GM12878 (cell line): ENCODE measurements around the gene ELP2. TPM values are rescaled to one million over a fixed set of nuclear protein-coding genes. Genes with fewer than 3 reads are reported as not detected.

Experiments used
- ATAC-seq: fragments of 200-7000 bp; cut with Tn5 transposase; 3 replicates; pipeline ENCODE4 v1.9.1; 2020; ENCODE audit warnings: mild to moderate bottlenecking, moderate library complexity
- BruUV-seq: library from RNA; stranded (reverse); fragments of 400-500 nt; replicated peaks from 2 replicates; lab custom pipeline; 2021; lab: Mats Ljungman, UMichigan
- CTCF ChIA-PET: fragments of 300-600 bp; sonication (Branson Sonifier 250); formaldehyde crosslinking; extraction: SDS; loops from one replicate; lab custom pipeline; 2021; ENCODE audit warnings: inconsistent platforms; lab: Yijun Ruan, JAX
- POLR2A ChIA-PET: fragments of 350-600 bp; formaldehyde crosslinking; extraction: SDS; loops from one replicate; lab custom pipeline; 2021; ENCODE audit warnings: inconsistent platforms; lab: Charles Lee
- RAD21 ChIA-PET: fragments of 300-600 bp; sonication (Branson Sonifier 250); formaldehyde crosslinking; loops from one replicate; lab custom pipeline; 2023; ENCODE audit warnings: antibody characterized with exemption; ENCODE audit not compliant: unreplicated experiment; lab: Charles Lee
- SMC1A ChIA-PET: fragments of 300-600 bp; sonication (Branson Sonifier 250); formaldehyde crosslinking; loops from one replicate; lab custom pipeline; 2023; ENCODE audit not compliant: unreplicated experiment, uncharacterized antibody; lab: Charles Lee
- DNase-seq: peaks from one replicate; pipeline ENCODE4 v3.0.0-alpha.2; 2011; ENCODE audit warnings: low read depth, low spot score
- FAIRE-seq: peaks from 3 replicates; lab custom pipeline; 2011; peaks lifted over from hg19 to GRCh38; lab: Jason Lieb, UNC
- H2AFZ ChIP-seq: 2 replicates; pipeline ENCODE4 v1.6.0; 2011; ENCODE audit warnings: low read depth, low read length, control low read depth; ENCODE audit not compliant: control insufficient read depth
- H3K27ac ChIP-seq: 2 replicates; pipeline ENCODE4 v1.5.1; 2011; ENCODE audit warnings: control low read depth; ENCODE audit not compliant: control insufficient read depth, insufficient read depth
- H3K27me3 ChIP-seq, 2 experiments: replicated peaks in 1 of 2; 2 replicates each; pipeline versions ENCODE4 v1.6.0 to v1.6.1; 2011; ENCODE audit warnings: low read length in 1 of 2; ENCODE audit not compliant: control insufficient read depth in 2 of 2, insufficient read depth in 2 of 2
- H3K36me3 ChIP-seq, 2 experiments: 2 replicates each; pipeline ENCODE4 v1.5.1; 2011; ENCODE audit warnings: low read length in 1 of 2; ENCODE audit not compliant: control insufficient read depth in 2 of 2, insufficient read depth in 2 of 2
- H3K4me1 ChIP-seq: 2 replicates; pipeline ENCODE4 v1.6.1; 2011; ENCODE audit warnings: mild to moderate bottlenecking, low read length, moderate library complexity, mixed read lengths; ENCODE audit not compliant: control insufficient read depth, insufficient read depth
- H3K4me2 ChIP-seq: 2 replicates; pipeline ENCODE4 v1.6.0; 2011; ENCODE audit warnings: control low read depth; ENCODE audit not compliant: control insufficient read depth, insufficient read depth
- H3K4me3 ChIP-seq: fragments of 200-600 bp; sonication (generic); 2 replicates; pipeline ENCODE4 v1.5.1; 2016
- H3K79me2 ChIP-seq: 2 replicates; pipeline ENCODE4 v1.6.0; 2011; ENCODE audit warnings: low read length; ENCODE audit not compliant: control insufficient read depth, insufficient read depth
- H3K9ac ChIP-seq: 2 replicates; pipeline ENCODE4 v1.8.0; 2011; ENCODE audit warnings: low read length, control low read depth, mixed read lengths; ENCODE audit not compliant: control insufficient read depth, insufficient read depth
- H3K9me3 ChIP-seq: replicated peaks from 3 replicates; pipeline ENCODE4 v1.5.1; 2011; ENCODE audit warnings: mild to moderate bottlenecking, low read length; ENCODE audit not compliant: control insufficient read depth, insufficient read depth
- H4K20me1 ChIP-seq: 2 replicates; pipeline ENCODE4 v1.6.0; 2011; ENCODE audit not compliant: control insufficient read depth, insufficient read depth
- ATF2 ChIP-seq: IDR thresholded peaks from 2 replicates; pipeline ENCODE4 v1.6.1; 2012; ENCODE audit warnings: low read length, inconsistent platforms
- BHLHE40 ChIP-seq, 2 experiments: fragments of 450-650 bp in 1 of 2; IDR thresholded peaks; 2 replicates each; pipeline ENCODE4 v1.6.1; 2011 to 2017; ENCODE audit warnings: low read depth in 2 of 2, borderline replicate concordance in 1 of 2, improper control_type of control experiment in 1 of 2, low read length in 1 of 2, mild to moderate bottlenecking in 1 of 2
- CHD4 ChIP-seq: fragments of 200-600 bp; sonication (generic); IDR thresholded peaks from 2 replicates; pipeline ENCODE4 v1.6.1; 2016; ENCODE audit warnings: mild to moderate bottlenecking
- FOS ChIP-seq: IDR thresholded peaks from 3 replicates; pipeline ENCODE4 v1.6.1; 2011; ENCODE audit warnings: borderline replicate concordance; ENCODE audit not compliant: insufficient read length; ENCODE audit errors: extremely low read depth
- MEF2A ChIP-seq: IDR thresholded peaks from 2 replicates; pipeline ENCODE4 v1.6.1; 2011; ENCODE audit warnings: low read depth, mild to moderate bottlenecking, low read length, moderate library complexity; ENCODE audit not compliant: insufficient read depth
- NFIC ChIP-seq: IDR thresholded peaks from 2 replicates; pipeline ENCODE4 v1.6.1; 2012; ENCODE audit warnings: low read depth, mild to moderate bottlenecking, inconsistent platforms, low read length, moderate library complexity
- NR2C2 ChIP-seq: IDR thresholded peaks from 2 replicates; pipeline ENCODE4 v1.6.1; 2011; ENCODE audit warnings: borderline replicate concordance, low read depth; ENCODE audit not compliant: control insufficient read depth, insufficient read length
- PAX5 ChIP-seq: IDR thresholded peaks from 2 replicates; pipeline ENCODE4 v1.6.1; 2011; ENCODE audit warnings: low read depth, low read length, borderline replicate concordance
- POLR2A ChIP-seq: IDR thresholded peaks from 2 replicates; pipeline ENCODE4 v1.6.1; 2011; ENCODE audit warnings: low read depth, mild to moderate bottlenecking, low read length
- STAT3 ChIP-seq: IDR thresholded peaks from 2 replicates; pipeline ENCODE4 v1.6.1; 2011; ENCODE audit warnings: low read depth, low read length, improper control_type of control experiment
- USF1 ChIP-seq: IDR thresholded peaks from 2 replicates; pipeline ENCODE4 v1.6.1; 2011; ENCODE audit warnings: borderline replicate concordance, low read depth, mild to moderate bottlenecking, moderate library complexity, mixed read lengths, low read length; ENCODE audit not compliant: insufficient read depth; ENCODE audit errors: extremely low read length
- YY1 ChIP-seq: IDR thresholded peaks from 2 replicates; pipeline ENCODE4 v1.6.1; 2011; ENCODE audit warnings: low read depth, mild to moderate bottlenecking, low read length
- ZNF207 ChIP-seq: fragments of 450-650 bp; IDR thresholded peaks from 2 replicates; pipeline ENCODE4 v1.6.1; 2014; ENCODE audit warnings: antibody characterized with exemption, mild to moderate bottlenecking, borderline replicate concordance
- ZNF274 ChIP-seq: IDR thresholded peaks from one replicate; pipeline ENCODE4 v1.8.0; 2011; ENCODE audit not compliant: insufficient read length, insufficient read depth
- ZNF592 ChIP-seq: fragments of 450-650 bp; IDR thresholded peaks from 2 replicates; pipeline ENCODE4 v1.6.1; 2017; ENCODE audit warnings: mild to moderate bottlenecking, moderate library complexity
- WGBS: methylation state at CpG from one replicate; pipeline ENCODE4 v1.1.6; 2016; ENCODE audit warnings: low lambda C conversion rate; ENCODE audit not compliant: insufficient replicate concordance, insufficient coverage; ENCODE audit errors: missing lambda C conversion rate; 5-methylcytosine and 5-hydroxymethylcytosine counted together
- in situ Hi-C: fragments of 300-500 bp; cut with MboI; formaldehyde crosslinking; loops from 9 replicates; pipeline ENCODE4 v1.14.3; 2018; ENCODE audit warnings: mixed read lengths
- intact Hi-C: fragments of 100-400 bp; cut with micrococcal nuclease; formaldehyde crosslinking; loops from one replicate; pipeline ENCODE4 v1.14.2; 2022; ENCODE audit not compliant: unreplicated experiment
- polyA plus RNA-seq, 11 experiments: library from polyadenylated mRNA; depleted of rRNA in 4 of 11; unstranded in 6 of 11; stranded (reverse) in 5 of 11; fragments of >200 nt; fragmentation: Nextera tagmentation in 4 of 11; fragmentation: Illumina TruSeq in 1 of 11; extraction: Ambion mirVana in 4 of 11; extraction: Trizol in 1 of 11; gene quantifications; 1 replicate in 1 of 11; 2 replicates in 10 of 11; pipeline versions ENCODE4 v1.2.1 to v1.2.3, GENCODE V29; 2011 to 2016; ENCODE audit warnings: inconsistent platforms in 2 of 11, missing spikeins in 2 of 11, low read depth in 1 of 11
- total RNA-seq, 4 experiments: library from RNA; depleted of rRNA in 3 of 4; stranded (reverse); fragments of >200 nt in 3 of 4; fragmentation: Illumina TruSeq in 1 of 4; extraction: Trizol in 1 of 4; gene quantifications; 2 replicates each; pipeline versions ENCODE4 v1.2.1 to v1.2.3, GENCODE V29; 2013 to 2021

ELP2 gene
- total and polyA plus RNA-seq, 10 of the 15 experiments (the other 5 are each of a cell fraction or from before 2014, with no cell fraction given), result 56.9 to 134 (median 88.5) TPM

GRCh38 chr18:36211612-36212065 lies 81.9 kb downstream of the ELP2 start:
- TF ChIP-seq BHLHE40 (IDR thresholded peaks at IDR 0.05; ENCODE audit: borderline replicate concordance in 1 of 2, low read depth in 2 of 2, low read length in 1 of 2) (no peak), ATF2 (no peak), ZNF207 (no peak), POLR2A (no peak), NR2C2 (no peak), YY1 (no peak), NFIC (no peak), FOS (no peak), STAT3 (no peak), USF1 (no peak), MEF2A (no peak), ZNF592 (no peak), CHD4 (no peak), ZNF274 (no peak), PAX5 (no peak)
- no peaks in the 10 kb centered on the region for H3K36me3 ChIP-seq
- no peaks in the 10 kb centered on the region; the same call in none of the 2 replicates for H3K4me1 ChIP-seq
- H3K4me3 ChIP-seq, result no peak overlapping the region
- no peak overlapping the region for H3K4me2 ChIP-seq
- in situ Hi-C loops (no loop called here), intact Hi-C loops (no loop called here)
- ChIA-PET RAD21 (no interaction called here), SMC1A (interaction anchor here (0.6 to 1.5 kb wide), 4 partner anchors 54 to 75 kb away, joined by 3 to 4 read pairs (median 3); no protein-coding TSS in a partner anchor), CTCF (interaction anchor here (1.0 kb wide), 1 partner anchor 116 kb away, joined by 3 read pairs; no protein-coding TSS in a partner anchor), POLR2A (no interaction called here)
- peak; percentile 12 for DNase-seq
- H3K9ac ChIP-seq, result no peak overlapping the region
- H3K79me2 ChIP-seq, result no peaks in the 10 kb centered on the region
- no peaks in the 10 kb centered on the region for H3K27me3 ChIP-seq
- H3K9me3 ChIP-seq, result no peaks in the 10 kb centered on the region
- WGBS, result 34% methylated on average over 6 of the region's 6 CpGs
- no peak for FAIRE-seq
- no TSS peak for BruUV-seq
- no peak overlapping the region for H2AFZ ChIP-seq
- peak; percentile 80 for ATAC-seq
- H3K27ac ChIP-seq, result no peak overlapping the region
- H4K20me1 ChIP-seq, result no peaks in the 10 kb centered on the region
